Endodermal cell (in vitro differentiated cells): ENCODE results near the gene ZNF670. TPM values are rescaled to one million over a fixed set of nuclear protein-coding genes. Genes with fewer than 3 reads are reported as not detected.

Experiments
- DNase-seq: peaks from one replicate; pipeline ENCODE4 v3.0.0-alpha.2; 2017
- H3K27ac ChIP-seq: 2 replicates; pipeline ENCODE4 v1.5.1; 2013; ENCODE audit warnings: mild to moderate bottlenecking, low read depth, low read length, moderate library complexity
- H3K27me3 ChIP-seq: 2 replicates; pipeline ENCODE4 v1.6.1; 2013; ENCODE audit warnings: mild to moderate bottlenecking, low read length, moderate library complexity; ENCODE audit not compliant: insufficient read depth, control insufficient read depth, poor library complexity, severe bottlenecking
- H3K36me3 ChIP-seq: 2 replicates; pipeline ENCODE4 v1.7.0; 2013; ENCODE audit warnings: mild to moderate bottlenecking, low read length, moderate library complexity; ENCODE audit not compliant: control insufficient read depth, insufficient read depth
- H3K4me1 ChIP-seq: one replicate; pipeline ENCODE4 v1.7.0; 2013; ENCODE audit warnings: low read length; ENCODE audit not compliant: control insufficient read depth, insufficient read depth
- H3K4me3 ChIP-seq: 2 replicates; pipeline ENCODE4 v1.5.1; 2013; ENCODE audit warnings: mild to moderate bottlenecking, low read length, moderate library complexity
- H3K9ac ChIP-seq: 2 replicates; pipeline ENCODE4 v1.6.1; 2013; ENCODE audit warnings: mild to moderate bottlenecking, low read length, moderate library complexity; ENCODE audit not compliant: poor library complexity, severe bottlenecking; ENCODE audit errors: extremely low read depth
- H3K9me3 ChIP-seq: 2 replicates; pipeline ENCODE4 v1.6.1; 2013; ENCODE audit warnings: mild to moderate bottlenecking, low read length, moderate library complexity; ENCODE audit not compliant: control insufficient read depth
- H3K27ac Mint-ChIP-seq: 2 replicates; pipeline ENCODE4 v1.8.0; 2020; ENCODE audit warnings: mixed read lengths
- H3K27me3 Mint-ChIP-seq: 2 replicates; pipeline ENCODE4 v1.8.0; 2021; ENCODE audit warnings: mild to moderate bottlenecking, mixed read lengths; ENCODE audit not compliant: insufficient read depth
- H3K36me3 Mint-ChIP-seq: 2 replicates; pipeline ENCODE4 v1.8.0; 2020; ENCODE audit warnings: low read depth, mixed read lengths
- H3K4me1 Mint-ChIP-seq: 2 replicates; pipeline ENCODE4 v1.8.0; 2020; ENCODE audit warnings: mixed read lengths
- H3K4me3 Mint-ChIP-seq: 2 replicates; pipeline ENCODE4 v1.8.0; 2020; ENCODE audit warnings: mild to moderate bottlenecking, moderate library complexity, mixed read lengths
- H3K9me3 Mint-ChIP-seq: 2 replicates; pipeline ENCODE4 v1.8.0; 2020; ENCODE audit warnings: mild to moderate bottlenecking, mixed read lengths
- CTCF ChIP-seq: fragments of 200-600 bp; sonication (generic); conservative IDR thresholded peaks from 2 replicates; pipeline ENCODE4 v1.5.0; 2021; ENCODE audit warnings: antibody characterized with exemption, mild to moderate bottlenecking
- WGBS, 2 experiments: methylation state at CpG; one replicate each; pipeline versions ENCODE4 v1.1.5 to v1.1.7; 2013; ENCODE audit warnings: missing lambda C conversion rate in 2 of 2, mixed read lengths in 1 of 2; ENCODE audit not compliant: insufficient coverage in 1 of 2, insufficient read length in 1 of 2; 5-methylcytosine and 5-hydroxymethylcytosine counted together
- total RNA-seq, 2 donors: library from RNA; stranded (reverse); fragmentation: NEBNext Ultra II Directional in 1 of 2; extraction: Animal tissue kit (Norgen Biotek cat#: 25700) in 1 of 2; gene quantifications; 2 replicates in 1 of 2; 3 replicates in 1 of 2; pipeline ENCODE4 v1.2.1, GENCODE V29; 2021

ZNF670 gene
- total RNA-seq, 2 donors from 2014 or later, result 10.9 to 15.7 TPM

- Histone ChIP-seq H3K4me1 (no peaks in the 10 kb centered on the region), H3K9ac (no peak overlapping the region), H3K9me3 (no peaks in the 10 kb centered on the region), H3K27ac (no peak overlapping the region), H3K27me3 (no peaks in the 10 kb centered on the region), H3K4me3 (no peak overlapping the region), H3K36me3 (no peaks in the 10 kb centered on the region)
- H3K27ac Mint-ChIP-seq, result no peak overlapping the region
- H3K27me3 Mint-ChIP-seq, result peaks cover 25% of the 10 kb centered on the region
- peak; percentile 89 for DNase-seq
- H3K9me3 Mint-ChIP-seq, result peaks cover 6% of the 10 kb centered on the region
- 74 to 76% methylated on average over 8 to 11 of the region's 11 CpGs for WGBS, 2 experiments
- peak; percentile 67 for TF ChIP-seq CTCF
- H3K4me1 Mint-ChIP-seq, result no peaks in the 10 kb centered on the region
- no peaks in the 10 kb centered on the region for H3K36me3 Mint-ChIP-seq
- no peak overlapping the region for H3K4me3 Mint-ChIP-seq
These were observed 40.4 kb upstream of the ZNF670 start for GRCh38 chr1:247118946-247119446.

GRCh38 chr1:247115545-247115944 is 36.9 kb upstream of the ZNF670 start:
- Histone ChIP-seq H3K4me3 (no peak overlapping the region), H3K9me3 (no peaks in the 10 kb centered on the region), H3K36me3 (no peaks in the 10 kb centered on the region), H3K4me1 (no peaks in the 10 kb centered on the region), H3K27me3 (peaks cover 14% of the 10 kb centered on the region), H3K27ac (no peak overlapping the region), H3K9ac (no peak overlapping the region)
- Mint-ChIP-seq H3K36me3 (no peaks in the 10 kb centered on the region), H3K27me3 (peaks cover 33% of the 10 kb centered on the region), H3K9me3 (peaks cover 2% of the 10 kb centered on the region), H3K27ac (no peak overlapping the region), H3K4me1 (peaks cover 6% of the 10 kb centered on the region), H3K4me3 (no peak overlapping the region)
- whole genome bisulfite sequencing, 2 experiments, result 87% methylated on average over 5 to 9 of the region's 12 CpGs
- DNase-seq, result no peak
- TF ChIP-seq CTCF, result no peak

GRCh38 chr1:247115141-247115510 is 36.5 kb upstream of the ZNF670 start:
- no peaks in the 10 kb centered on the region for H3K4me1 ChIP-seq
- H3K27me3 ChIP-seq, result peaks cover 17% of the 10 kb centered on the region
- TF ChIP-seq CTCF, result no peak
- 71 to 82% methylated on average over 3 to 7 of the region's 7 CpGs for WGBS, 2 experiments
- H3K4me1 Mint-ChIP-seq, result peaks cover 6% of the 10 kb centered on the region
- no peak overlapping the region for H3K4me3 ChIP-seq
- H3K27me3 Mint-ChIP-seq, result peaks cover 35% of the 10 kb centered on the region
- H3K27ac Mint-ChIP-seq, result no peak overlapping the region
- H3K27ac ChIP-seq, result no peak overlapping the region
- H3K36me3 ChIP-seq, result no peaks in the 10 kb centered on the region
- peaks cover 2% of the 10 kb centered on the region for H3K9me3 Mint-ChIP-seq
- DNase-seq, result no peak
- H3K4me3 Mint-ChIP-seq, result no peak overlapping the region
- no peaks in the 10 kb centered on the region for H3K9me3 ChIP-seq
- H3K9ac ChIP-seq, result no peak overlapping the region
- no peaks in the 10 kb centered on the region for H3K36me3 Mint-ChIP-seq
